ENCODE data around the gene ALOX5.
"Not testable (repeated sequence)": the region's sequence is repeated elsewhere in the genome, so short reads cannot be mapped to it uniquely, and the experiment has no call there.

ALOX5 gene

GRCh38 chr10:45404087-45404769 is 30.2 kb downstream of the ALOX5 start:
- Histone ChIP-seq H3K27me3 (ENCODE audit: control insufficient read depth, insufficient read depth, low read length, poor library complexity, severe bottlenecking) (no peaks in the 10 kb centered on the region), H3K4me3 (ENCODE audit: insufficient read depth, low read depth, low read length) (no peak overlapping the region), H3K4me1 (ENCODE audit: control insufficient read depth, insufficient read depth, low read length) (no peaks in the 10 kb centered on the region), H3K36me3 (ENCODE audit: control insufficient read depth, insufficient read depth, low read length) (no peaks in the 10 kb centered on the region), H3K27ac (ENCODE audit: insufficient read depth, low read depth, low read length, poor library complexity, severe bottlenecking) (no peak overlapping the region), H3K9me3 (ENCODE audit: control insufficient read depth, low read length) (no peaks in the 10 kb centered on the region)
- WGBS, 2 experiments: 90 to 93% methylated on average over 9 of the region's 10 CpGs

- WGBS, 2 experiments: 81% methylated on average over 3 to 4 of the region's 4 CpGs
- no peaks in the 10 kb centered on the region for H3K36me3 ChIP-seq (ENCODE audit: control insufficient read depth, insufficient read depth, low read length)
- H3K4me1 ChIP-seq (ENCODE audit: control insufficient read depth, insufficient read depth, low read length): no peaks in the 10 kb centered on the region
- no peak overlapping the region for H3K27ac ChIP-seq (ENCODE audit: insufficient read depth, low read depth, low read length, poor library complexity, severe bottlenecking)
- no peaks in the 10 kb centered on the region for H3K9me3 ChIP-seq (ENCODE audit: control insufficient read depth, low read length)
- no peaks in the 10 kb centered on the region for H3K27me3 ChIP-seq (ENCODE audit: control insufficient read depth, insufficient read depth, low read length, poor library complexity, severe bottlenecking)
- no peak overlapping the region for H3K4me3 ChIP-seq (ENCODE audit: insufficient read depth, low read depth, low read length)
Measured at GRCh38 chr10:45404770-45405120, 30.7 kb downstream of the ALOX5 start.

DNA sequence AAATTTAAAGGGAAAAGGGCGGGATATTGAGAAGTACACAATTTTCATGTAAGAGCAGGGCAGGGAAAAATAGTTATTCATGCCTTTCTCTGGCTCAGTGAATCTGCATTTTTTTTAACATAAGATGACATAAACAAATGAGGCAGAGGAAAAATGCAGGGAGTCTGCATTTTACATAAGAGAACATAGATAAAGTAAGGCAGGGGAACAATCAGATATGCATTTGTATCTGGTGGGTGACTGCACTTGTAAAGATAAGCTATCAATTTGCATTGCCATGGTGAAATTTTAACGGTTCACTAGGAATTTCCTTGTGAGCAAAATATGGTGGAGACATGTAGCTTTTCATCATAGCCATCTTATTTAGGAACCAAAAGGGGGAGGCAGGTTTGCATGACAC is 33.5 kb downstream of the ALOX5 start:
- no peaks in the 10 kb centered on the region for H3K4me1 ChIP-seq (ENCODE audit: control insufficient read depth, insufficient read depth, low read length)
- no peaks in the 10 kb centered on the region for H3K36me3 ChIP-seq (ENCODE audit: control insufficient read depth, insufficient read depth, low read length)
- H3K9me3 ChIP-seq (ENCODE audit: control insufficient read depth, low read length): no peaks in the 10 kb centered on the region
- no peaks in the 10 kb centered on the region for H3K27me3 ChIP-seq (ENCODE audit: control insufficient read depth, insufficient read depth, low read length, poor library complexity, severe bottlenecking)
- H3K4me3 ChIP-seq (ENCODE audit: insufficient read depth, low read depth, low read length): no peak overlapping the region
- no peak overlapping the region for H3K27ac ChIP-seq (ENCODE audit: insufficient read depth, low read depth, low read length, poor library complexity, severe bottlenecking)
- 77 to 84% methylated on average over 2 of the region's 2 CpGs for WGBS, 2 experiments

DNA sequence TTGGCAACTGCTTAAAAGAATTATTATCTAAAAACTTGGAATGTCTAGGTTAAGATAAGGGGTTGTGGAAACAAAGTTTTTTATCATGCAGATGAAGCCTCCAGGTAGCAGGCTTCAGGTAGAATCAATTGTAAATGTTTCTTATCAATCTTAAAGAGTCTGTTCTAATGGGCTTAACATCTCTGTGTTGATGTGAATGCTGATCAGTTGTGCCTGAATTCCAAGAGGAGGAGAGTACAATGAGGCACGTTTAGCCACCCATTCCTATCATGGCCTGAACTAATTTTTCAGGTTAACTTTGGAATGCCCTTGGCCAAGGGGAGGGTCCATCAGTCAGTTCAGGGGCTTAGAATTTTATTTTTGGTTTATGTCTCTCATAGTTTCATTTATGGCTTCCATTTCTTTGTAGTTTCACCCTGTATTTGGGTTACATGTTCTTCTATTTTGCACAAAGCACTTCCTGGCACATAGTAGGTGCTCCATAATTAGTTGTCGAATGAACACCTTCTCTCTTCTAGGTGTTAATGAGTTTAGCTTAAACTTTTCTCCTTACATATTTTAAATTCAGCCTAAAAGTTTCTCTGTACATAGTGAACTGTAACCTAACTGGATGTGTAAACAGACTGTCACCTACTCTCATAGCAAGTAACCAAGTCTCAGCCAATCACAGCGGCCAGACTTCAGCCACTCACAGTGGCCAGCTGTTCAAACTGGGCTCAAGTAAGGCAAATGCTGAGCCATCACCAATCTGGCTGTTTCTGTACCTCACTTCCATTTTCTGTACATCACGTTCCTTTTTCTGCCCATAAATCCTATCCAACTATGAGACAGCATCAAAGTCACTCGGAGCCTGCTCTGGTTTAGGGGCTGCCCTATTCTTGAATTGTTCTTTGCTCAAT is 34.7 kb downstream of the ALOX5 start:
- Histone ChIP-seq H3K4me1 (ENCODE audit: control insufficient read depth, insufficient read depth, low read length) (no peaks in the 10 kb centered on the region), H3K36me3 (ENCODE audit: control insufficient read depth, insufficient read depth, low read length) (no peaks in the 10 kb centered on the region), H3K4me3 (ENCODE audit: insufficient read depth, low read depth, low read length) (no peak overlapping the region), H3K27ac (ENCODE audit: insufficient read depth, low read depth, low read length, poor library complexity, severe bottlenecking) (no peak overlapping the region), H3K27me3 (ENCODE audit: control insufficient read depth, insufficient read depth, low read length, poor library complexity, severe bottlenecking) (no peaks in the 10 kb centered on the region), H3K9me3 (ENCODE audit: control insufficient read depth, low read length) (no peaks in the 10 kb centered on the region)
- 86 to 89% methylated on average over 4 to 5 of the region's 5 CpGs for WGBS, 2 experiments

DNA sequence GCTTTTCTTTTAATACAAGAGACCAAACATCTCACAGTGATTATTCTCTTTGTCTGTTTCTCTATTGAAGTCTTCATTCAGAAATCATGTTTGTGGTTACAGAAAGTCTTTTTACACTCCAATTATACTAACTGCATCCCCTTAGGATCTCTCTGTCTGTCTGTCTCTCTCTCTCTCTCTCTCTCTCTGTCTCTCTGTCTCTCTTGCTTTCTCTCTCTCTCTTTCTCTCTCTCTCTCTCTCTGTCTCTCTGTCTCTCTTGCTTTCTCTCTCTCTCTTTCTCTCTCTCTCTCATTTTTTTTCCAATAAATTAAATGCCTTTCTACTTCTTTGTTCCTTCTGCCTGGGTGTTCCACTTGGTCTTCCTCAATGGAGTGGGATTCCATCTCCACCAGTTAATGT is 35.3 kb downstream of the ALOX5 start:
- H3K4me3 ChIP-seq (ENCODE audit: insufficient read depth, low read depth, low read length); H3K4me1 ChIP-seq (ENCODE audit: control insufficient read depth, insufficient read depth, low read length); H3K27me3 ChIP-seq (ENCODE audit: control insufficient read depth, insufficient read depth, low read length, poor library complexity, severe bottlenecking); H3K27ac ChIP-seq (ENCODE audit: insufficient read depth, low read depth, low read length, poor library complexity, severe bottlenecking); H3K9me3 ChIP-seq (ENCODE audit: control insufficient read depth, low read length); H3K36me3 ChIP-seq (ENCODE audit: control insufficient read depth, insufficient read depth, low read length): not testable (repeated sequence)

DNA sequence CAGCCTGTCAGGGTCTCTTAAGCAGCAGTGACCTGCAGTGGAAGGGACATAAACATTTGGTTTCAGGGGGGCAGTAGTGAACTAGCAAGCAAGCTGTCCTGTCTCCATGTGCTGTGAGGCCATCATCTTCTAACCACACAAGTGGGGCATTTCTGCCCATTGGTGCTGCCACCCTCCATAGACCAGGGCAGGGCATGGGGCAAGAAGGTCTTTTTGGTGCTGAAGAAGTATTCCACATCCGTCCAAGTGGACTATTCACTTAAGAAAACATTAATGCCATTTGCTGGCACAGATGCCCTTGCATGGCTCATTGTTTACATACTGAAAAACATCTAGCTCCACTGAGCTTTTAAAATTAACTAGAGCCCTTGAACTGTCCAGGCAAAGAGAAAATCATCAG is 35.8 kb downstream of the ALOX5 start:
- no peak overlapping the region for H3K4me3 ChIP-seq (ENCODE audit: insufficient read depth, low read depth, low read length)
- no peak overlapping the region for H3K27ac ChIP-seq (ENCODE audit: insufficient read depth, low read depth, low read length, poor library complexity, severe bottlenecking)
- no peaks in the 10 kb centered on the region for H3K27me3 ChIP-seq (ENCODE audit: control insufficient read depth, insufficient read depth, low read length, poor library complexity, severe bottlenecking)
- no peaks in the 10 kb centered on the region for H3K9me3 ChIP-seq (ENCODE audit: control insufficient read depth, low read length)
- H3K36me3 ChIP-seq (ENCODE audit: control insufficient read depth, insufficient read depth, low read length): no peaks in the 10 kb centered on the region
- 87 to 97% methylated on average over 1 of the region's 1 CpG for WGBS, 2 experiments
- H3K4me1 ChIP-seq (ENCODE audit: control insufficient read depth, insufficient read depth, low read length): no peaks in the 10 kb centered on the region

DNA sequence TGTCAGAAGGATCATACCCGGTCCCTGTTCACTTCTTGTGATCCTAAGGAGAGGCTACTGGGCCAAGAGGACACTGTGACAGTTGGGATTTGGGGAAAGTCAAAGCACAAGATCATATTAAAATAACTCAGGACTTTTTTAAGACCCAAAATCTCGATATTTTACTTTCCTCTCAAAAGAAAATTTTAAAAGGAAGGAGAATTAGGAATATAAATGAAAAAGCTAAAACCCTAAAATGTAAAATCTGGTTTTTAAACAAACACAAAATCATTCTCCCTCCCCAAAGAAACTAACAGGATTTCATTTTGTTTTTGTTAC is 36.4 kb downstream of the ALOX5 start:
- Histone ChIP-seq H3K4me1 (ENCODE audit: control insufficient read depth, insufficient read depth, low read length) (no peaks in the 10 kb centered on the region), H3K4me3 (ENCODE audit: insufficient read depth, low read depth, low read length) (no peak overlapping the region), H3K27ac (ENCODE audit: insufficient read depth, low read depth, low read length, poor library complexity, severe bottlenecking) (no peak overlapping the region), H3K9me3 (ENCODE audit: control insufficient read depth, low read length) (no peaks in the 10 kb centered on the region), H3K27me3 (ENCODE audit: control insufficient read depth, insufficient read depth, low read length, poor library complexity, severe bottlenecking) (no peaks in the 10 kb centered on the region), H3K36me3 (ENCODE audit: control insufficient read depth, insufficient read depth, low read length) (no peaks in the 10 kb centered on the region)
- WGBS, 2 experiments: 90 to 100% methylated on average over 1 of the region's 2 CpGs

DNA sequence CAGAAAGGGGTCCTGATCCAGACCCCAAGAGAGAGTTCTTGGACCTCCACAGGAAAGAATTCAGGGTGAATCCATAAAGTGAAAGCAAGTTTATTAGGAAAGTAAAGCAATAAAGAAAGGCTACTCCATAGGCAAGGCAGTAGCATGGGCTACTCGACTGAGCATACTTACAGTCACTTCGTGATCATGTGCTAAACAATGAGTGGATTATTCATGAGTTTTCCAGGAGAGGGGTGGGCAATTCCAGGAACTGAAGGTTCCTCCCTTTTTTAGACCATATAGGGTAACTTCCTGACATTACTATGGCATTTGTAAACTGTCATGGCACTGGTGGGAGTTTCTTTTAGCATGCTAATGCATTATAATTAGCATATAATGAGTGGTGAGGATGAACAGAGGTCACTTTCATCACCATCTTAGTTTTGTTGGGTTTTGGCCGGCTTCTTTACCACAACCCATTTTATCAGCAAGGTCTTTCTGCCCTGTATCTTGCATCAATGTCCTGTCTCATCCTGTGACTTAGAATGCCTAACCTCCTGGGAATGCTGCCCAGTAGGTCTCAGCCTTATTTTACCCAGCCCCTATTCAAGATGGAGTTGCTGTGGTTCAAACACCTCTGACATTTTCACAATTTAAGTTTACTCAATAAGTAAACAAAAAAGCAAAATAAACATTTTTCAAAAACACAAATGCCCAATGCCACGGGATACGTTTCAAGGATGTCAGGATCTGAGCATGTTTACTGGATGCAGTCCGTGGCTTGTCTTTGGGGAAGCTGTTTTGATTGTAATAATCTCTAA is 37.0 kb downstream of the ALOX5 start:
- H3K27ac ChIP-seq (ENCODE audit: insufficient read depth, low read depth, low read length, poor library complexity, severe bottlenecking): no peak overlapping the region
- no peak overlapping the region for H3K4me3 ChIP-seq (ENCODE audit: insufficient read depth, low read depth, low read length)
- no peaks in the 10 kb centered on the region for H3K27me3 ChIP-seq (ENCODE audit: control insufficient read depth, insufficient read depth, low read length, poor library complexity, severe bottlenecking)
- no peaks in the 10 kb centered on the region for H3K36me3 ChIP-seq (ENCODE audit: control insufficient read depth, insufficient read depth, low read length)
- WGBS, 2 experiments: 87 to 89% methylated on average over 6 of the region's 6 CpGs
- no peaks in the 10 kb centered on the region for H3K4me1 ChIP-seq (ENCODE audit: control insufficient read depth, insufficient read depth, low read length)
- no peaks in the 10 kb centered on the region for H3K9me3 ChIP-seq (ENCODE audit: control insufficient read depth, low read length)

- Histone ChIP-seq H3K9me3 (ENCODE audit: control insufficient read depth, low read length) (no peaks in the 10 kb centered on the region), H3K4me3 (ENCODE audit: insufficient read depth, low read depth, low read length) (no peak overlapping the region), H3K36me3 (ENCODE audit: control insufficient read depth, insufficient read depth, low read length) (no peaks in the 10 kb centered on the region), H3K27ac (ENCODE audit: insufficient read depth, low read depth, low read length, poor library complexity, severe bottlenecking) (no peak overlapping the region), H3K27me3 (ENCODE audit: control insufficient read depth, insufficient read depth, low read length, poor library complexity, severe bottlenecking) (no peaks in the 10 kb centered on the region), H3K4me1 (ENCODE audit: control insufficient read depth, insufficient read depth, low read length) (no peaks in the 10 kb centered on the region)
- WGBS, 2 experiments: 93 to 94% methylated on average over 4 of the region's 4 CpGs
Measured at GRCh38 chr10:45411607-45411940, 37.6 kb downstream of the ALOX5 start.

DNA sequence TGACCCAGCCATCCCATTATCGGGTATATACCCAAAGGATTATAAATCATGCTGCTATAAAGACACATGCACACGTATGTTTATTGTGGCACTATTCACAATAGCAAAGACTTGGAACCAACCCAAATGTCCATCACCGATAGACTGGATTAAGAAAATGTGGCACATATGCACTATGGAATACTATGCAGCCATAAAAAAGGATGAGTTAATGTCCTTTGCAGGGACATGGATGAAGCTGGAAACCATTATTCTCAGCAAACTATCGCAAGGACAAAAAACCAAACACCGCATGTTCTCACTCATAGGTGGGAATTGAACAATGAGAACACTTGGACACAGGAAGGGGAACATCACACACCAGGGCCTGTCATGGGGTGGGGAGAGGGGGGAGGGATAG is 41.0 kb downstream of the ALOX5 start:
- not testable (repeated sequence) for H3K4me1 ChIP-seq (ENCODE audit: control insufficient read depth, insufficient read depth, low read length); H3K27me3 ChIP-seq (ENCODE audit: control insufficient read depth, insufficient read depth, low read length, poor library complexity, severe bottlenecking); H3K27ac ChIP-seq (ENCODE audit: insufficient read depth, low read depth, low read length, poor library complexity, severe bottlenecking); H3K4me3 ChIP-seq (ENCODE audit: insufficient read depth, low read depth, low read length); H3K9me3 ChIP-seq (ENCODE audit: control insufficient read depth, low read length); H3K36me3 ChIP-seq (ENCODE audit: control insufficient read depth, insufficient read depth, low read length)
- 90 to 94% methylated on average over 3 of the region's 5 CpGs for WGBS, 2 experiments

Measured in ectodermal cell (in vitro differentiated cells).